ENCODE results near the gene EVL.

- TF ChIP-seq STAT3 (IDR thresholded peaks at IDR 0.05; ENCODE audit: low read depth, low read length) (no peak), TBL1XR1 (IDR thresholded peaks at IDR 0.05; ENCODE audit: low read depth, low read length) (no peak), PML (IDR thresholded peaks at IDR 0.05; ENCODE audit: low read length) (no peak), EZH2 (IDR thresholded peaks at IDR 0.05; ENCODE audit: borderline replicate concordance, control insufficient read depth, low read depth, low read length) (no peak), TCF12 (IDR thresholded peaks at IDR 0.05; ENCODE audit: low read depth, low read length) (no peak), CTCF (IDR thresholded peaks at IDR 0.05 in 2 of 3, conservative IDR thresholded peaks at IDR 0.05 in 1 of 3; ENCODE audit: control insufficient read depth in 2 of 3, extremely low read depth in 1 of 3, insufficient read depth in 1 of 3, low read depth in 3 of 3, low read length in 3 of 3) (no peak), POLR2AphosphoS5 (IDR thresholded peaks at IDR 0.05; ENCODE audit: low read length) (no peak), ESRRA (IDR thresholded peaks at IDR 0.05; ENCODE audit: low read length) (no peak), EGR1 (IDR thresholded peaks at IDR 0.05; ENCODE audit: borderline replicate concordance in 1 of 2, low read depth in 2 of 2, low read length in 2 of 2) (no peak), NFYB (IDR thresholded peaks at IDR 0.05; ENCODE audit: insufficient read depth, low read depth, low read length) (no peak), SREBF1 (IDR thresholded peaks at IDR 0.05; ENCODE audit: low read length) (no peak), ZBTB33 (IDR thresholded peaks at IDR 0.05) (no peak), RFX5 (IDR thresholded peaks at IDR 0.05; ENCODE audit: low read depth, low read length) (no peak)
These were observed 52.6 kb downstream of the EVL start for GRCh38 chr14:100117633-100118395.

Data from GM12878 (cell line).